ENCODE measurements around the gene ZBTB2.

ZBTB2 gene

GRCh38 chr6:151414641-151415260 lies 23.4 kb upstream of the ZBTB2 start:
- peaks cover 14% of the 10 kb centered on the region for H3K9me3 Mint-ChIP-seq (ENCODE audit: low read depth)
- H3K4me1 Mint-ChIP-seq (ENCODE audit: low read depth) = peaks cover 25% of the 10 kb centered on the region
- no peak overlapping the region for H3K27ac Mint-ChIP-seq
- peaks cover 30% of the 10 kb centered on the region for H3K36me3 Mint-ChIP-seq
- H3K4me3 Mint-ChIP-seq = no peak overlapping the region
- H3K27me3 Mint-ChIP-seq = no peaks in the 10 kb centered on the region

DNA sequence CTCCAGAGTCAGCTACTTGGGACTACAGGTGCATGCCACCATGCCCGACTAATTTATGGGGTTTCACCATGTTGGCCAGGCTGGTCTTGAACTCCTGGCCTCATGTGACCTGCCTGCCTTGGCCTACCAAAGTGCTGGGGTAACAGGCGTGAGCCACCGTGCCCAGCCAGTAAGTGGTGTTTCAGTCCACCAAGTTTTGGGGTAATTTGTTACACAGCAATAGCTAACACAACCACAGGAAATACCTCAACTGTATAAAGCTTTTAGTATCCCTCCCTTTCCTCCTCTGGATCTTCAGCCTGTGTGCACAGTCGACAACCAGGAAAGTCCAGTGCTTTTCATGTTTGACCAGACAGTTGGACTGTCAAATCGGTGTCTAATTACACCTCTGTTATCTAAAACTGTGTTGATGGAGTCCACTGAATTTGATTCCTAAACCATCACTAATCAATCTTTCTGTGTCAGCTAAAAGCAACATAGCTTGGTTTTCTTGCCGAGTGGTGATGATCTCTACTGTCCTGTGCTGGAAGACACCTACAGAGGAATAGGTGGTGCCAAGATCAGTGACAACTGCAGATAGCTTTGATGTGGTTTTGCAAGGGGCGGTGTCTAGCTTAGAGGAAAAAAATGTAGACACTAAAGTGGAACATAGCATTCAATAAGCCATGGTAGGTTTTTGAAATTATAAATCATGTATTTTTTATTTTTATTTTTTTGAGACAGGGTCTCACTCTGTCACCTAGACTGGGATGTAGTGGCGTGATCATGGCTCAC lies 22.2 kb upstream of the ZBTB2 start:
- Mint-ChIP-seq H3K4me3 (peak overlapping the region; percentile 9), H3K4me1 (ENCODE audit: low read depth) (peaks cover 25% of the 10 kb centered on the region), H3K36me3 (peaks cover 30% of the 10 kb centered on the region), H3K9me3 (ENCODE audit: low read depth) (peaks cover 14% of the 10 kb centered on the region), H3K27ac (peak overlapping the region; percentile 80), H3K27me3 (no peaks in the 10 kb centered on the region)

GRCh38 chr6:151412909-151413308 lies 21.6 kb upstream of the ZBTB2 start:
- Mint-ChIP-seq H3K9me3 (ENCODE audit: low read depth) (peaks cover 14% of the 10 kb centered on the region), H3K4me1 (ENCODE audit: low read depth) (peaks cover 25% of the 10 kb centered on the region), H3K27ac (no peak overlapping the region), H3K4me3 (no peak overlapping the region), H3K27me3 (no peaks in the 10 kb centered on the region), H3K36me3 (peaks cover 28% of the 10 kb centered on the region)

GRCh38 chr6:151409679-151410078 lies 18.3 kb upstream of the ZBTB2 start:
- Mint-ChIP-seq H3K36me3 (peaks cover 13% of the 10 kb centered on the region), H3K9me3 (ENCODE audit: low read depth) (peaks cover 6% of the 10 kb centered on the region), H3K27ac (no peak overlapping the region), H3K27me3 (no peaks in the 10 kb centered on the region), H3K4me1 (ENCODE audit: low read depth) (peaks cover 31% of the 10 kb centered on the region), H3K4me3 (no peak overlapping the region)

GRCh38 chr6:151409260-151409659 lies 17.9 kb upstream of the ZBTB2 start:
- H3K27ac Mint-ChIP-seq = peak overlapping the region; percentile 37
- H3K27me3 Mint-ChIP-seq = no peaks in the 10 kb centered on the region
- peaks cover 1% of the 10 kb centered on the region for H3K9me3 Mint-ChIP-seq (ENCODE audit: low read depth)
- H3K4me3 Mint-ChIP-seq = no peak overlapping the region
- peaks cover 9% of the 10 kb centered on the region for H3K36me3 Mint-ChIP-seq
- peaks cover 27% of the 10 kb centered on the region for H3K4me1 Mint-ChIP-seq (ENCODE audit: low read depth)

GRCh38 chr6:151408858-151409257 lies 17.5 kb upstream of the ZBTB2 start:
- Mint-ChIP-seq H3K9me3 (ENCODE audit: low read depth) (no peaks in the 10 kb centered on the region), H3K4me1 (ENCODE audit: low read depth) (peaks cover 24% of the 10 kb centered on the region), H3K27ac (peak overlapping the region; percentile 37), H3K4me3 (no peak overlapping the region), H3K27me3 (no peaks in the 10 kb centered on the region), H3K36me3 (peaks cover 7% of the 10 kb centered on the region)

DNA sequence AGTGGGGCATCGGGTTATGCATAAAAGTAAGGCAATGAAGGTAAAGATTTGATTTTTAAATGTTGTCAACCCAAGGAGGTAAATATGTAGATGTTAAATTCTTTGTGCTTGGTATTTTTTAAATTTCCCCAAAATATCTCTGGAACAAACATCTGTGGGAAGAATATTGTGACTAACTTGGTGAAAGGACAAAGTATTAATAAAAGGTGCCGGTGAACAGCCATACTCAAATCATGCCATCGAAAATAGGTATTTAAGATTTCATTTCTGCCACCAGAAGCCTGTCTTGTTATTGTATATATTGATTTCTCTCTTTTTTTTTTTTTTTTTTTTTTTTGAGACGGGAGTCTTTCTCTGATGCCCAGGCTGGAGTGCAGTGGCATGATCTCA lies 12.6 kb upstream of the ZBTB2 start:
- Mint-ChIP-seq H3K4me3 (no peak overlapping the region), H3K27me3 (no peaks in the 10 kb centered on the region), H3K27ac (peak overlapping the region; percentile 36), H3K36me3 (peaks cover 2% of the 10 kb centered on the region), H3K4me1 (ENCODE audit: low read depth) (peaks cover 47% of the 10 kb centered on the region), H3K9me3 (ENCODE audit: low read depth) (no peaks in the 10 kb centered on the region)

DNA sequence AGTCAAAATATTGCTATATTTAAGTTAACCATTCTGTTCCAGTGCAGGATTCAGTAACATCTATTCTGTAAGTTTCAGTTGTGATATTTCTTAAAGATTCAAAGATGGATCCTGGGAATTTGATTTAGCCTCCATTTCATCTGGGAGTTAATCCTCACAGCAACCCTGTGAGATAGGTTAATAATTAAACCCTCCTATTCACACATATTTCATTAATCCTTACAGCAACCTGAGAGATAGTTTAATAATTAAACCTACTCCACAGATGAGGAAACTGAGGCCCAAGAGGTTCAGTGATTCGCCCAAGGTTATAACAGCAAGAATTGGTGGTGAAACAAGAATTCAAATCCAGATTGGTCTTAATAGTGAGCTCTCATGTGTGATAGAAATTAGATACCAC lies 10.9 kb upstream of the ZBTB2 start:
- no peak overlapping the region for H3K4me3 Mint-ChIP-seq
- peaks cover 2% of the 10 kb centered on the region for H3K36me3 Mint-ChIP-seq
- H3K27me3 Mint-ChIP-seq = no peaks in the 10 kb centered on the region
- H3K4me1 Mint-ChIP-seq (ENCODE audit: low read depth) = peaks cover 60% of the 10 kb centered on the region
- H3K9me3 Mint-ChIP-seq (ENCODE audit: low read depth) = no peaks in the 10 kb centered on the region
- peak overlapping the region; percentile 8 for H3K27ac Mint-ChIP-seq

GRCh38 chr6:151400473-151400872 lies 9.1 kb upstream of the ZBTB2 start:
- peak overlapping the region; percentile 27 for H3K4me3 Mint-ChIP-seq
- H3K4me1 Mint-ChIP-seq (ENCODE audit: low read depth) = peaks cover 59% of the 10 kb centered on the region
- H3K27me3 Mint-ChIP-seq = no peaks in the 10 kb centered on the region
- peaks cover 2% of the 10 kb centered on the region for H3K36me3 Mint-ChIP-seq
- peak overlapping the region; percentile 72 for H3K27ac Mint-ChIP-seq
- no peaks in the 10 kb centered on the region for H3K9me3 Mint-ChIP-seq (ENCODE audit: low read depth)

GRCh38 chr6:151399679-151400078 lies 8.3 kb upstream of the ZBTB2 start:
- Mint-ChIP-seq H3K4me1 (ENCODE audit: low read depth) (peaks cover 67% of the 10 kb centered on the region), H3K27ac (no peak overlapping the region), H3K27me3 (no peaks in the 10 kb centered on the region), H3K9me3 (ENCODE audit: low read depth) (no peaks in the 10 kb centered on the region), H3K36me3 (peaks cover 2% of the 10 kb centered on the region), H3K4me3 (no peak overlapping the region)

DNA sequence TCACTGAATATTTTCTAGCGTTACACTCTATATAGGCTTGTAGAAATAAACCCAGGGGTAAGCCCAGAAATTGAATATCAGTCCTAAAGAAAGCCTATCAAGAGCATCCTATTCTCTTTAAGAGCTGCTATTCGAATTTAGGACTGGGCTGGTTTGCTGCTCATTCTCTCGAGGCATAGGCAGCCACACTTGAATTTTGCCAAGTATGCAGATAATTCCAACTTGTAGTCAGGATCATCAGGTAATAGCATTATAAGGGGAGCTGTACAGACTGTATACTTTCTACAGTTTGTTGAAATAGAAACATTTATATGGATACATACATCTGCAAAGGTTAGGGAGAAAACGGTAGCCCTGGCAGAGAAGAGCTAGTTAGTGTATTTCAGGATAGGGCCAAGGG lies 2.1 kb upstream of the ZBTB2 start:
- Mint-ChIP-seq H3K27ac (peak overlapping the region; percentile 95), H3K27me3 (no peaks in the 10 kb centered on the region), H3K36me3 (peaks cover 2% of the 10 kb centered on the region), H3K4me3 (peak overlapping the region; percentile 93), H3K4me1 (ENCODE audit: low read depth) (peaks cover 65% of the 10 kb centered on the region), H3K9me3 (ENCODE audit: low read depth) (no peaks in the 10 kb centered on the region)

DNA sequence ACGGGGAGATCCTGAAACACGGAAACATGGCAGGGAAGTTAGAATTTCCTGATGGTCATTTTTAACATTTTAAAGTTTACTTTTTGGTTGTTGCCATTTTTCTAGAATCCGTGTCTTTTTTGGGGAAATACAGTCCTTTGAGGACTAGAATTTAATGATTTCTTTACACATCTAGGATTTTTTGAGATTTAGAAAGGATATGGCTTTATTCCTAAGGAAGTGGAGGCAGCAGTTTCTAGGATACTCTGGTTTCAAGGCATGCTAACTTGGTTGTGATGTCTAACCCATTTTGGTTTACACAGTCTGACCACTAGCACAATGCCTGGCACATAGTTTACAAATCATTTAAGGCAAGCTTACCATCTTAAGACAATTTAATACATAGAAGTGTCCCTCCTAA lies 1.1 kb upstream of the ZBTB2 start:
- peaks cover 2% of the 10 kb centered on the region for H3K36me3 Mint-ChIP-seq
- H3K9me3 Mint-ChIP-seq (ENCODE audit: low read depth) = no peaks in the 10 kb centered on the region
- peaks cover 65% of the 10 kb centered on the region for H3K4me1 Mint-ChIP-seq (ENCODE audit: low read depth)

DNA sequence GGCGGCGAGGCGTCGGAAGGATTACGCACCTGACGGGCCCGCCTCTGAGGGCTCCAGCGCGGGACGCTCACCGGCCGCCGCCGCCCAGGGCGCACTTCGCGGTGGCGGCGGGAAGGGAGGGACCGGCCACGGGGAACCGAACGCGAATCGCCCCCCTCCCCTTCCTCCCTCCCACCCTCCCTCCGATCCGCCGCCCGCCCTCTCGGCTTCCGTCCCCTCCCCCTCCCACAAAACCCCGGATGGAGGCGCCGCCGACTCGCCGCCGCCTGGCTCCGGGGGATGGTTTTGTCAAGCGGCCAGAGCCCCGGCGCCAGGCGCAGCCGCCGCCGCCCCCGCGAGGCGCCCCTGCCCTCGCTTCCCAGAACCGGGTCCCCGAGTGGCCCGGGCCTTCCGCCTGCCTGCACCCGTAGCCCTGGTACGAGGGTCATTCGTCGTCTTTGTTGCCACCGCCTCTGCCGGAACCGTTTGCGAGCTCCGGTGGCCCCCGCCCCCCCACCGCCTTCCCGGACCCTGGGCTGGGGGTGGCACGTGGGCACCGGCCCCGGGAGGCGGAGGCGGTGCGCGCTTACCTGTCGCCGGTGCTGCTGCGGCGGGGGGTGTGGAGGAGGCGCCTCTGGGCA lies 398 bp downstream of the ZBTB2 start:
- H3K9me3 Mint-ChIP-seq (ENCODE audit: low read depth) = no peaks in the 10 kb centered on the region
- no peak overlapping the region for H3K27ac Mint-ChIP-seq
- peaks cover 67% of the 10 kb centered on the region for H3K4me1 Mint-ChIP-seq (ENCODE audit: low read depth)
- H3K4me3 Mint-ChIP-seq = peak overlapping the region; percentile 74
- no peaks in the 10 kb centered on the region for H3K27me3 Mint-ChIP-seq
- H3K36me3 Mint-ChIP-seq = peaks cover 2% of the 10 kb centered on the region

More for the DNA sequence above, 1.1 kb upstream of the ZBTB2 start:
- H3K27me3 Mint-ChIP-seq = no peaks in the 10 kb centered on the region
- H3K27ac Mint-ChIP-seq = peak overlapping the region; percentile 95
- H3K4me3 Mint-ChIP-seq = peak overlapping the region; percentile 93

- Mint-ChIP-seq H3K4me3 (peak overlapping the region; percentile 74), H3K9me3 (ENCODE audit: low read depth) (no peaks in the 10 kb centered on the region), H3K36me3 (peaks cover 2% of the 10 kb centered on the region), H3K4me1 (ENCODE audit: low read depth) (peaks cover 70% of the 10 kb centered on the region), H3K27ac (peak overlapping the region; percentile 50), H3K27me3 (no peaks in the 10 kb centered on the region)
These were observed 996 bp downstream of the ZBTB2 start for GRCh38 chr6:151390276-151390850.

Measured in activated naive CD8-positive, alpha-beta T cell (primary cell).